Uterus (tissue), 4 donors: ENCODE measurements around the gene CHST8. TPM values are rescaled to one million over a fixed set of nuclear protein-coding genes. Genes with fewer than 3 reads are reported as not detected.

ENCODE experiments used
- DNase-seq, 2 donors: peaks; one replicate each; pipeline ENCODE4 v3.0.0-alpha.2; 2019 to 2020
- H3K27ac ChIP-seq, 2 donors: fragments of 200-600 bp; sonication (generic); 1 replicate in 1 of 2; 2 replicates in 1 of 2; pipeline ENCODE4 v1.5.1; 2016 to 2018
- H3K27me3 ChIP-seq, 2 donors: fragments of 200-600 bp; sonication (generic); one replicate each; pipeline ENCODE4 v1.5.1; 2018 to 2019; ENCODE audit warnings: control low read depth in 1 of 2
- H3K36me3 ChIP-seq, 2 donors: fragments of 200-600 bp; sonication (generic); one replicate each; pipeline ENCODE4 v1.5.1; 2019; ENCODE audit warnings: control low read depth in 1 of 2
- H3K4me1 ChIP-seq, 2 donors: fragments of 200-600 bp; sonication (generic); one replicate each; pipeline ENCODE4 v1.5.1; 2018 to 2019; ENCODE audit warnings: control low read depth in 1 of 2
- H3K4me3 ChIP-seq, 2 donors: fragments of 200-600 bp; sonication (generic); 1 replicate in 1 of 2; 2 replicates in 1 of 2; pipeline ENCODE4 v1.5.1; 2018 to 2019; ENCODE audit warnings: mild to moderate bottlenecking in 1 of 2
- H3K9me3 ChIP-seq, 2 donors: fragments of 200-600 bp; sonication (generic); one replicate each; pipeline ENCODE4 v1.5.1; 2019; ENCODE audit warnings: control low read depth in 1 of 2
- CTCF ChIP-seq, 4 experiments: fragments of 200-600 bp in 2 of 4; fragments of 450-650 bp in 2 of 4; sonication (generic) in 2 of 4; IDR thresholded peaks; one replicate each; pipeline ENCODE4 v1.5.1; 2016 to 2019; ENCODE audit warnings: antibody characterized with exemption in 4 of 4, mild to moderate bottlenecking in 2 of 4, moderate library complexity in 1 of 4
- POLR2A ChIP-seq, 2 donors: fragments of 450-650 bp; IDR thresholded peaks; one replicate each; pipeline ENCODE4 v1.6.1; 2016; ENCODE audit warnings: antibody characterized with exemption in 2 of 2, mild to moderate bottlenecking in 1 of 2, moderate library complexity in 1 of 2
- intact Hi-C: fragments of 100-400 bp; cut with DNase I; formaldehyde crosslinking; loops from one replicate; pipeline ENCODE4 v1.15.1; 2023; ENCODE audit warnings: low total_unique reads
- total RNA-seq, 4 donors: library from RNA; depleted of rRNA in 3 of 4; stranded (reverse); fragments of >200 nt in 3 of 4; gene quantifications; one replicate each; pipeline versions ENCODE4 v1.1.0 to v1.2.4, GENCODE V29; 2014 to 2023
- donor health status: DM: yes; HTN: yes; CAD: no.

The CHST8 gene, protein sequence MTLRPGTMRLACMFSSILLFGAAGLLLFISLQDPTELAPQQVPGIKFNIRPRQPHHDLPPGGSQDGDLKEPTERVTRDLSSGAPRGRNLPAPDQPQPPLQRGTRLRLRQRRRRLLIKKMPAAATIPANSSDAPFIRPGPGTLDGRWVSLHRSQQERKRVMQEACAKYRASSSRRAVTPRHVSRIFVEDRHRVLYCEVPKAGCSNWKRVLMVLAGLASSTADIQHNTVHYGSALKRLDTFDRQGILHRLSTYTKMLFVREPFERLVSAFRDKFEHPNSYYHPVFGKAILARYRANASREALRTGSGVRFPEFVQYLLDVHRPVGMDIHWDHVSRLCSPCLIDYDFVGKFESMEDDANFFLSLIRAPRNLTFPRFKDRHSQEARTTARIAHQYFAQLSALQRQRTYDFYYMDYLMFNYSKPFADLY
- under 1 TPM in 3 of 4 donors, not detected in 1; 0.26 to 0.95 (median 0.69) TPM for total RNA-seq

- peak within 1 kb of the TSS in 1 of 2 donors; percentile 26 for H3K4me3 ChIP-seq
- no peak within 1 kb of the TSS for H3K27ac ChIP-seq
- no peaks in the 10 kb centered on the region for H3K36me3 ChIP-seq
- intact Hi-C loops: no loop called here
- no peaks in the 10 kb centered on the region for H3K9me3 ChIP-seq
- TF ChIP-seq CTCF (IDR thresholded peaks at IDR 0.05): no peak
- peak in 1 of 2 donors; percentile 45 for TF ChIP-seq POLR2A (IDR thresholded peaks at IDR 0.05)
- peak in 1 of 2 donors; percentile 17 for DNase-seq
- peaks cover 0 to 17% of the 10 kb centered on the region in 2 donors for H3K27me3 ChIP-seq
- H3K4me1 ChIP-seq: peaks cover 0 to 10% of the 10 kb centered on the region in 2 donors
Observed at GRCh38 chr19:33621811-33622504, at the start of gene CHST8. CHST8 (plus strand) TSS chr19:33621953; CDS start chr19:33689262, 67,309 bp downstream.

DNA sequence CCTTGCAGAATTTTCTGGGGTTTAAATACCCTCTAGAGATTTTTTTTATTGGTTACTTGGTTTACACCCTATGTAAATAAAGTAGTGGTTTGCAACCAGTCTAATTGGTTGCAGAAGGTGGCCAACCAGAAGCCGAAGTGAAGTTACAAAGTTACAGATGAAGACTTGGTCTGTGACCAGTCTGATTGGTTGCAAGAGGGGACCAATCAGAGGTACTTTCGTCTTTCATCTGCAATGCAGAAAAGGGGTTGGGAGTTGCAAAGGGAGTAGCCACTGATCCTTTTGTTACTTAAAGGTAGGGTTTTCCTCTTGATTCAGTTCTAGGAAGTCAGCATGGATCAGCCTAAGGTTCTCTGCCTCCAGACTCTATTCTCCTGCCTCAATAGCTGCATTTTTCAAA is 48.8 kb upstream of the CHST8 start:
- DNase-seq: no peak
- intact Hi-C loops: no loop called here
- Histone ChIP-seq H3K4me1 (no peaks in the 10 kb centered on the region), H3K27me3 (no peaks in the 10 kb centered on the region), H3K4me3 (no peak overlapping the region), H3K36me3 (no peaks in the 10 kb centered on the region), H3K27ac (no peak overlapping the region), H3K9me3 (no peaks in the 10 kb centered on the region)
- no peak for TF ChIP-seq CTCF (IDR thresholded peaks at IDR 0.05)
- no peak for TF ChIP-seq POLR2A (IDR thresholded peaks at IDR 0.05)

DNA sequence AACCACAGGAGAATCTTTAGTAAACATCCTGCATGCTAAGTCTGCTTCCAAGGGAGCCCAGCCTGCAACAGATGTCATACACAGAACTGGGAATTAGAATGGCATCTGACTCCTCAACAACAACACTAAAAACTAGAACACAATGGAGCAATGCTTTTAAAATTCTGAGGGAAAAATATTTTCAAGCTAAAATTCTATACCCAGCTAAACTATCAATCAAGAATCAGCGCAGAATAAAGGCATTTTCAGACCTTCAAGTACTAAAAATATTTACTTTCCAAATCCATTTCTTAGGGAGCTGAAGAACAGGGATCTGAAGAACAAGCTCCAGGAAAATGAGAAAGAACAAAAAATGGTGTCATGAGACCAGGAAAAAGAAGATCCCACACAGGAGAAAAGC is 46.9 kb upstream of the CHST8 start:
- Histone ChIP-seq H3K27ac (no peak overlapping the region), H3K4me1 (no peaks in the 10 kb centered on the region), H3K27me3 (no peaks in the 10 kb centered on the region), H3K4me3 (no peak overlapping the region), H3K9me3 (no peaks in the 10 kb centered on the region), H3K36me3 (no peaks in the 10 kb centered on the region)
- TF ChIP-seq CTCF (IDR thresholded peaks at IDR 0.05): no peak
- no peak for TF ChIP-seq POLR2A (IDR thresholded peaks at IDR 0.05)
- DNase-seq: no peak
- intact Hi-C loops: no loop called here

GRCh38 chr19:33578697-33579096 is 43.1 kb upstream of the CHST8 start:
- no peak for DNase-seq
- Histone ChIP-seq H3K27ac (no peak overlapping the region), H3K4me1 (no peaks in the 10 kb centered on the region), H3K36me3 (no peaks in the 10 kb centered on the region), H3K27me3 (no peaks in the 10 kb centered on the region), H3K4me3 (no peak overlapping the region), H3K9me3 (no peaks in the 10 kb centered on the region)
- intact Hi-C loops: no loop called here
- no peak for TF ChIP-seq POLR2A (IDR thresholded peaks at IDR 0.05)
- TF ChIP-seq CTCF (IDR thresholded peaks at IDR 0.05): no peak
